ENCODE measurements around the gene TIMM44.
"Not testable (repeated sequence)": the region's sequence is repeated elsewhere in the genome, so short reads cannot be mapped to it uniquely, and the experiment has no call there.

TIMM44 gene

GRCh38 chr19:7944177-7944761 is 803 bp upstream of the TIMM44 start:
- peak; percentile 91 for DNase-seq (ENCODE audit: low spot score)

- no peak for DNase-seq (ENCODE audit: low spot score)
Observed at GRCh38 chr19:7942981-7943443, 454 bp downstream of the TIMM44 start.

- no peak for DNase-seq (ENCODE audit: low spot score)
Observed at GRCh38 chr19:7941895-7942596, 1.4 kb downstream of the TIMM44 start.

GRCh38 chr19:7940841-7941240 is 2.6 kb downstream of the TIMM44 start:
- no peak for DNase-seq (ENCODE audit: low spot score)

GRCh38 chr19:7934766-7935165 is 8.7 kb downstream of the TIMM44 start:
- no peak for DNase-seq (ENCODE audit: low spot score)

GRCh38 chr19:7933828-7934725 is 9.4 kb downstream of the TIMM44 start:
- no peak for DNase-seq (ENCODE audit: low spot score)

GRCh38 chr19:7933411-7933810 is 10.1 kb downstream of the TIMM44 start:
- DNase-seq (ENCODE audit: low spot score), result no peak

GRCh38 chr19:7932930-7933300 is 10.6 kb downstream of the TIMM44 start:
- DNase-seq (ENCODE audit: low spot score), result no peak

- no peak for DNase-seq (ENCODE audit: low spot score)
Observed at GRCh38 chr19:7932276-7932929, 11.1 kb downstream of the TIMM44 start.

GRCh38 chr19:7931221-7932061 is 12.0 kb downstream of the TIMM44 start:
- DNase-seq (ENCODE audit: low spot score), result no peak

- no peak for DNase-seq (ENCODE audit: low spot score)
Observed at GRCh38 chr19:7930765-7931164, 12.7 kb downstream of the TIMM44 start.

GRCh38 chr19:7930030-7930429 is 13.4 kb downstream of the TIMM44 start:
- DNase-seq (ENCODE audit: low spot score), result not testable (repeated sequence)

GRCh38 chr19:7928741-7929701 is 14.4 kb downstream of the TIMM44 start:
- DNase-seq (ENCODE audit: low spot score), result no peak

GRCh38 chr19:7928334-7928706 is 15.1 kb downstream of the TIMM44 start:
- DNase-seq (ENCODE audit: low spot score), result no peak

GRCh38 chr19:7927605-7928333 is 15.7 kb downstream of the TIMM44 start:
- no peak for DNase-seq (ENCODE audit: low spot score)

- no peak for DNase-seq (ENCODE audit: low spot score)
Observed at GRCh38 chr19:7926727-7927604, 16.5 kb downstream of the TIMM44 start.

GRCh38 chr19:7926021-7926726 is 17.3 kb downstream of the TIMM44 start, which contains the start of gene CTXN1:
Gene CTXN1 (minus strand): TSS chr19:7926135. CDS start chr19:7925538, 597 bp downstream.
- DNase-seq (ENCODE audit: low spot score), result no peak

Measured in globus pallidus (tissue), 1 donor.